Tibial nerve (tissue), 3 donors: ENCODE results near the gene CEP170.
"Not testable (repeated sequence)": the region's sequence is repeated elsewhere in the genome, so short reads cannot be mapped to it uniquely, and the experiment has no call there.

Experiments used
- POLR2A ChIP-seq, 2 donors: fragments of 450-650 bp; IDR thresholded peaks; one replicate each; pipeline ENCODE4 v1.6.1; 2017; ENCODE audit warnings: antibody characterized with exemption in 2 of 2, mild to moderate bottlenecking in 2 of 2, moderate library complexity in 2 of 2
- TF ChIP-seq, protein P1 (sequence below), 5 experiments: fragments of 200-600 bp in 3 of 5; fragments of 450-650 bp in 2 of 5; sonication (generic) in 3 of 5; IDR thresholded peaks; one replicate each; pipeline ENCODE4 v1.5.1; 2016 to 2019; ENCODE audit warnings: antibody characterized with exemption in 5 of 5, mild to moderate bottlenecking in 3 of 5, moderate library complexity in 2 of 5

DNA sequence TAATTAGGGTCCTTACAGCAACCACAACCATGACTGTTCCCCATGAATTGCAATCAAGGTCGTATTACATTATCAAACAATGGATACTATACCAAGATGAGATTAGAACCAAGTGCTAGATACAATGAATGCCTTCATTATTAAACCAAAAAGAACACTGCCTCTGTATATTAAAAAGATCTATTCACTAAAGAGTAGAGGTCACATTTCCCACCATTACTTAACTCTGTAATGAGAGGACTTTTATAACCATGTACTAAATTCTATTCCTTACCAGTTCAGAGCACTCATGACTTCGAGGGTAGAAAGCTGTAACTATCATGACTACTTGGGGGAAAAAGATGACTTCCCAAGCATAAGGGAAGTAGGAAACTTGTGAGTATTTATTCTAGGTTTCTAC is 53.8 kb downstream of the CEP170 start:
- not testable (repeated sequence) for TF ChIP-seq POLR2A (IDR thresholded peaks at IDR 0.05)
- TF ChIP-seq, protein P1, sequence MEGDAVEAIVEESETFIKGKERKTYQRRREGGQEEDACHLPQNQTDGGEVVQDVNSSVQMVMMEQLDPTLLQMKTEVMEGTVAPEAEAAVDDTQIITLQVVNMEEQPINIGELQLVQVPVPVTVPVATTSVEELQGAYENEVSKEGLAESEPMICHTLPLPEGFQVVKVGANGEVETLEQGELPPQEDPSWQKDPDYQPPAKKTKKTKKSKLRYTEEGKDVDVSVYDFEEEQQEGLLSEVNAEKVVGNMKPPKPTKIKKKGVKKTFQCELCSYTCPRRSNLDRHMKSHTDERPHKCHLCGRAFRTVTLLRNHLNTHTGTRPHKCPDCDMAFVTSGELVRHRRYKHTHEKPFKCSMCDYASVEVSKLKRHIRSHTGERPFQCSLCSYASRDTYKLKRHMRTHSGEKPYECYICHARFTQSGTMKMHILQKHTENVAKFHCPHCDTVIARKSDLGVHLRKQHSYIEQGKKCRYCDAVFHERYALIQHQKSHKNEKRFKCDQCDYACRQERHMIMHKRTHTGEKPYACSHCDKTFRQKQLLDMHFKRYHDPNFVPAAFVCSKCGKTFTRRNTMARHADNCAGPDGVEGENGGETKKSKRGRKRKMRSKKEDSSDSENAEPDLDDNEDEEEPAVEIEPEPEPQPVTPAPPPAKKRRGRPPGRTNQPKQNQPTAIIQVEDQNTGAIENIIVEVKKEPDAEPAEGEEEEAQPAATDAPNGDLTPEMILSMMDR (IDR thresholded peaks at IDR 0.05) = not testable (repeated sequence)
